Transverse colon (tissue), 4 donors: ENCODE measurements around the gene PODXL.

ENCODE experiments used
- CTCF ChIP-seq, 5 experiments: fragments of 200-600 bp in 3 of 5; fragments of 450-650 bp in 2 of 5; sonication (generic) in 3 of 5; IDR thresholded peaks; 1 replicate in 2 of 5; 2 replicates in 3 of 5; pipeline ENCODE4 v1.5.1; 2016 to 2017; ENCODE audit warnings: antibody characterized with exemption in 5 of 5, inconsistent platforms in 3 of 5, mild to moderate bottlenecking in 2 of 5, moderate library complexity in 1 of 5
- EP300 ChIP-seq: sonication (generic); formaldehyde crosslinking; IDR thresholded peaks from one replicate; pipeline ENCODE4 v1.6.1; 2017; ENCODE audit warnings: antibody characterized with exemption, low read depth
- POLR2A ChIP-seq: fragments of 450-650 bp; IDR thresholded peaks from one replicate; pipeline ENCODE4 v1.6.1; 2016; ENCODE audit warnings: antibody characterized with exemption, mild to moderate bottlenecking, moderate library complexity
- POLR2AphosphoS5 ChIP-seq, 3 donors: sonication (generic); formaldehyde crosslinking; IDR thresholded peaks; one replicate each; pipeline ENCODE4 v1.6.1; 2016; ENCODE audit warnings: antibody characterized with exemption in 3 of 3

GRCh38 chr7:131602304-131602993 is 46.0 kb upstream of the PODXL start:
- TF ChIP-seq CTCF (IDR thresholded peaks at IDR 0.05) (no peak), EP300 (no peak), POLR2A (no peak), POLR2AphosphoS5 (IDR thresholded peaks at IDR 0.05) (no peak)
